ENCODE measurements around the gene NR2F1. TPM values are rescaled to one million over a fixed set of nuclear protein-coding genes. Genes with fewer than 3 reads are reported as not detected.

The NR2F1 gene
- total RNA-seq, 2 experiments from 2014 or later = not detected

DNA sequence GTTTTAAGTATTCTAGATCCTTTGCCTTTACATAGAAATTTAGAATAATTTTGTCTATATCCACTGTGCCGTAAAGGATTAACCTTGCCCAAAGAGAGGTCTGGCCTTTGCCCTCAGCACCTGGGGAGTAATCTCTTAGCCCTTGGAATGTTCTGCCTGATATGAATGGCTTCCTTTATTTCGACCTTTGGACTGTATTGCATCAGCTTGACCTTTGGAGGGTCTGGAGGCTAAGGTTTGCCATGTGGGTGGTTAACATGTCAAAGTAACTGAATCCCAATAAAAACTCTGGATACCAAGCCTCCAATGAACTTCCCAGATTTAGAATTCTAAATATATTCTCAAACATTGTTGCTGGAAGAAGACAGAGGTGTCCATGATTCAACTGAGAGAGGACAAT lies 54.7 kb downstream of the NR2F1 start:
- Mint-ChIP-seq H3K4me3 (no peak overlapping the region), H3K36me3 (peaks cover 7% of the 10 kb centered on the region), H3K27ac (no peak overlapping the region), H3K4me1 (ENCODE audit: low read depth) (no peaks in the 10 kb centered on the region), H3K27me3 (no peaks in the 10 kb centered on the region), H3K9me3 (no peaks in the 10 kb centered on the region)
- DNase-seq = no peak
- ChIA-PET CTCF (no interaction called here), POLR2A (no interaction called here)
- intact Hi-C loops (cut with micrococcal nuclease) = no loop called here

DNA sequence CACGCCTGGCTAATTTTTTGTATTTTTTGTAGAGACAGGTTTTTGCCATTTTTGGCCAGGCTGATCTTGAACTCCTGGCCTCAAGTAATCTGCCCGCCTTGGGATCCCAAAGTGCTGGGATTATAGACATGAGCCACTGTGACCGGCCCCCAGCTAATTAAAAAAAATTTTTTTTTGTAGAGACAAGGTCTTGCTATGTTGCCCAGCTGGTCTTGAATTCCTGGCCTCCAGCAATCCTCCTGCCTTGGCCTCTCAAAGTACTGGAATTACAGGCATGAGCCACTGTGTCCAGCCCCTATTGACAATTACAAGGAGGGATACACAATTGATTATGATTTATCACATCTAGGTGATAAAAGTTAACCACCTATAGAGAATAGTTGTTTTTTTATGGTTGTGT lies 59.5 kb downstream of the NR2F1 start:
- H3K27me3 Mint-ChIP-seq = no peaks in the 10 kb centered on the region
- intact Hi-C loops (cut with micrococcal nuclease) = no loop called here
- no peak overlapping the region for H3K4me3 Mint-ChIP-seq
- no peak for DNase-seq
- no peaks in the 10 kb centered on the region for H3K36me3 Mint-ChIP-seq
- CTCF ChIA-PET = no interaction called here
- no peaks in the 10 kb centered on the region for H3K4me1 Mint-ChIP-seq (ENCODE audit: low read depth)
- H3K9me3 Mint-ChIP-seq = no peaks in the 10 kb centered on the region
- POLR2A ChIA-PET = no interaction called here
- no peak overlapping the region for H3K27ac Mint-ChIP-seq

Other genes starting within 250 kb of the NR2F1 start
- gene NR2F1-AS1, start 2.0 kb upstream of the NR2F1 start, total RNA-seq = not detected
- under 1 TPM; 0.27 to 0.33 TPM for gene POU5F2, start 158.4 kb downstream of the NR2F1 start, total RNA-seq